HTERT RPE-1 (cell line): ENCODE measurements around the gene CAMP.
"Not testable (repeated sequence)": the region's sequence is repeated elsewhere in the genome, so short reads cannot be mapped to it uniquely, and the experiment has no call there.

Experiments
- in situ Hi-C: fragments of 300-500 bp; cut with MboI; formaldehyde crosslinking; loops from 4 replicates; pipeline ENCODE4 v1.14.3; 2020; ENCODE audit warnings: low sequenced_read_pairs

Gene CAMP

DNA sequence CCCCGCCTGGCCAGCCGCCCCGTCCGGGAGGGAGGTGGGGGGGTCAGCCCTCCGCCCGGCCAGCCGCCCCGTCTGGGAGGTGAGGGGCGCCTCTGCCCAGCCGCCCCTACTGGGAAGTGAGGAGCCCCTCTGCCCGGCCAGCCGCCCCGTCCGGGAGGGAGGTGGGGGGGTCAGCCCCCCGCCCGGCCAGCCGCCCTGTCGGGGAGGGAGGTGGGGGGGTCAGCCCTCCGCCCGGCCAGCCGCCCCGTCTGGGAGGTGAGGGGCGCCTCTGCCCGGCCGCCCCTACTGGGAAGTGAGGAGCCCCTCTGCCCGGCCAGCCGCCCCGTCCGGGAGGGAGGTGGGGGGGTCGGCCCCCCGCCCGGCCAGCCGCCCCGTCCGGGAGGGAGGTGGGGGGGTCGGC is 11.5 kb upstream of the CAMP start:
- in situ Hi-C loops: not testable (repeated sequence)

- in situ Hi-C loops: no loop called here
These were observed 9.1 kb upstream of the CAMP start for GRCh38 chr3:48214225-48214624.

- in situ Hi-C loops: no loop called here
These were observed 8.3 kb upstream of the CAMP start for GRCh38 chr3:48215019-48215418.

DNA sequence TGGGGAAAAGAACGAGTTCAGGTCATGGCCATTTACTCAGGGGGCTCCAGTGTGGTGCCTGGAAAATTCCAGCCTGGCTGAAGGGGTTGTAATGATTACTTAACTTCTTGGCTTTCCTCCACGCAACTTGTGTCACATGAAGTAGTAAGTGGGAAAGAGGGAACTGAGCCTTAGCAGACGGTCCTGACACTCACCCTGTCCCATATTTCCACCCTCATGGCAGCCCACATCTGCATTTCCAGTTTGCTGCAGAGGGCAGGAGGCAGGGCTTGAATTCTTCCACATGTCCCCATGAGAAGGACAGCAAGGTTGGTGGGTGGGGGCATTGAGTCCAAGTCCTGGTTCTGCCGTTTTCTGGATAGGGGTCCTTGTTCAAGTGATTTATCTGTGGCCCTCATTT is 7.8 kb upstream of the CAMP start:
- in situ Hi-C loops: no loop called here

DNA sequence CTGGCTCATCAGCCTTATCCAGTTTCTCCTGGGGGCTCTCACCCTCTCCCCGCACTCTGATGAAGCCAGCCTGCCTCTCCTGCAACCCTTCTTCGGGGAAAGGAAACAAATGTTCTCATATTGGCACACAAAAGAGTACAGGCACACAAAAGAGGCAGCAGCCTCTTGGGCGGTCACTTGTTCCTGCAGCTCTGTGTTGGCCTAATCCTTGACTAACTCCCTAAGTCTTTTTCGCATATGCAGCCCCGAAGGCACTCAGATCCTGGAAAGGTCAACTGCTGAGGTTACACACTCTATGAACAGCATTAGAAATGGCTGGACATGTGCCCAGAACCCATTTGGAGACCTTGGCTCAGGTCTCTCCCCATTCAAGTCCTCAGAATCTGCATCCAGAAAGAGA is 7.4 kb upstream of the CAMP start:
- in situ Hi-C loops: no loop called here

DNA sequence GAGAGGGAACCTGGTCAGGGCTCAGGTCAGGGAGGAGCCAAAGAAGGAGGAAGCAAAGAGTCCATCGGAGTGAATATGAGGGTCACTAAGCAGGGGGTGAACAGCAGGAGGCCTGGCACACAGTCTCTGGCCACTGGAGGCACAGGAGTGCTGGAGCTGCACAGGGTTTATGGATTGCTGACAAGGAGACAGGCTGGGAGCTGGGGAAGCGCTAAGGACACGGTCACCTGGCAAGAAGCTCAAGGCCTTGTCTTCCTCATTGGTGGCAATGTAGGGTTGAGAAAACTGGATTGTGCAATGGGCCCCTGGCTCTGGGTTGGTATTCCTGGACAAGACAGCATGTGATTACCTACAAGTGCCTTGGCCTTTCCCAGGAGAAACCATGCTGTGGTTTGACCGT is 5.8 kb upstream of the CAMP start:
- in situ Hi-C loops: no loop called here

DNA sequence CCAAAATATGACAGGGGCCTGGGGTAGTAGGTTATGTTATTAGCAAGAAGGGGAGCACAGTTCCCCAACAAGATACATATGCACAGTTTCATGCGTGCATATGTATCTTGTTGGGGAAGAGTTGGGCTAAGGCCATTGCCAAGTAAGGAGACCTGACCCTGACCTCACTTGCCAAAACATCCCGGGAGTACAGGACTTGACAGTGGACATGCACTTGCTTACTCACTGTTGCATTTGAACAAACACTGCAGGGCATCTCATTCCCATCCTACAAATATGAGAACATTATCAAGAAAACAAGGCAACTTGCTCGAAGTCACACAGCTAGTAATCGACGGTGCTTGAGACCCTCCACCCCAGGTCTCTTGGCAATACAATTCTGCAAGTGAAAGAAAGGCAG is 4.8 kb upstream of the CAMP start:
- in situ Hi-C loops: no loop called here

DNA sequence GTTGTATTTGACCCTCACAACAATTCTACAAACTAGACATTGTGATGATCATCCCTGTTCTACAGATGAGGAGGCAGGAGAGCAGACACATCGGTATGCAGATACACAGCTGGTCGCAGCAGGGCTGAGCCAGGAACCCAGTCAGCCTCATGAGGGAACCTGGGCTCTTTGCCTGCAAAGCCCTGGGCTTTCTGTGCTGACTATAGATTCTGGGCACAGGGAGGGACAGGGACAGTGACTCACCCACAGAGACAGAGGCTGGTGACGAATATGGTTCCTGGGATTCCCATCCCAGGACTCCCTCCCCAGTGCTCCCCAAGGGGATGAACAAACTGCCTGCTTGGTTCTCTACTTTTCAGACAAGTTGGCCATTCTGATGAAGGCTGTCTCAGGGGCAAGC is 3.8 kb upstream of the CAMP start:
- in situ Hi-C loops: no loop called here

GRCh38 chr3:48220746-48221145 is 2.5 kb upstream of the CAMP start:
- in situ Hi-C loops: no loop called here

DNA sequence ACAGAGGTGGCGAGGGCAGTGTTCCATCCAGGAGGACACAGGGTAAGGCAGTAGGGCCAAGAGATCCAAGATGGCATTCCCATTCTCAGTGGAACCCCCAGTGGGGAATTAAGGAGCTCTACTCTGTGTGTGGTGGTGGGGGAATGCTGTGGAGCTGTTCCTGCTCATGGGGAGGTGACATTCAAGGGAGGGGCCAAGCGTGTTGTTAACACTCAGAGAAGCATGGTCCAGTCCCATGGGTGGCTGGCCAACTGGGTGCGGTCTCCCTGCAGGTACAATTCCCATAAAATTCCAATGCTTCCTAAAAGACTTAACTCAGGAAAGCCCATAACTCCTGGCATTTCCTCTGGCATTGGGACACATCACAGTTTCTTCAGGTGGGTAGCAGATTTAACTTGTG is 2.3 kb downstream of the CAMP start:
- in situ Hi-C loops: no loop called here

- in situ Hi-C loops: no loop called here
These were observed 3.6 kb downstream of the CAMP start for GRCh38 chr3:48226939-48227338.

GRCh38 chr3:48232232-48232631 is 8.9 kb downstream of the CAMP start:
- in situ Hi-C loops: no loop called here

- in situ Hi-C loops: no loop called here
These were observed 9.4 kb downstream of the CAMP start for GRCh38 chr3:48232734-48233133.

- in situ Hi-C loops: no loop called here
These were observed 10.2 kb downstream of the CAMP start for GRCh38 chr3:48233542-48233941.

DNA sequence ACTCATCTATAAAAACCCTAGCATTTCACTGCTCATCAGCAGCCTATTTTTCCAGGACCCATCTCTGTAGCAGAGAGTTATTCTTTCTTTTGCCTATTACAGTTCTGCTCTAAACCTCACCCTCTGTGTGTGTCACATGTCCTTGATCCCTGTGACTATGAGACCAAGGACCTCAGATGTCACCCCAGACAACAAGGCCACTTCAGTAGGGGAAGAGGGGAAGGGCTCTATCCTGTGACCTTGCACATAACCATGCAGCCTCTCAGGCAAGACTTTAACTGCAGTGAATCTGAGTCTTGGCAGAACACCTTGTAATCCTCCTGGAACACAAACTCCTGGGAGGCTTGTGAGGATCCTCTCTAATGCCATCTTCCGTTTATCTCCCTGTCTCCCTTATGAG is 13.2 kb downstream of the CAMP start:
- in situ Hi-C loops: no loop called here

GRCh38 chr3:48238531-48239085 is 15.3 kb downstream of the CAMP start:
- in situ Hi-C loops: no loop called here

DNA sequence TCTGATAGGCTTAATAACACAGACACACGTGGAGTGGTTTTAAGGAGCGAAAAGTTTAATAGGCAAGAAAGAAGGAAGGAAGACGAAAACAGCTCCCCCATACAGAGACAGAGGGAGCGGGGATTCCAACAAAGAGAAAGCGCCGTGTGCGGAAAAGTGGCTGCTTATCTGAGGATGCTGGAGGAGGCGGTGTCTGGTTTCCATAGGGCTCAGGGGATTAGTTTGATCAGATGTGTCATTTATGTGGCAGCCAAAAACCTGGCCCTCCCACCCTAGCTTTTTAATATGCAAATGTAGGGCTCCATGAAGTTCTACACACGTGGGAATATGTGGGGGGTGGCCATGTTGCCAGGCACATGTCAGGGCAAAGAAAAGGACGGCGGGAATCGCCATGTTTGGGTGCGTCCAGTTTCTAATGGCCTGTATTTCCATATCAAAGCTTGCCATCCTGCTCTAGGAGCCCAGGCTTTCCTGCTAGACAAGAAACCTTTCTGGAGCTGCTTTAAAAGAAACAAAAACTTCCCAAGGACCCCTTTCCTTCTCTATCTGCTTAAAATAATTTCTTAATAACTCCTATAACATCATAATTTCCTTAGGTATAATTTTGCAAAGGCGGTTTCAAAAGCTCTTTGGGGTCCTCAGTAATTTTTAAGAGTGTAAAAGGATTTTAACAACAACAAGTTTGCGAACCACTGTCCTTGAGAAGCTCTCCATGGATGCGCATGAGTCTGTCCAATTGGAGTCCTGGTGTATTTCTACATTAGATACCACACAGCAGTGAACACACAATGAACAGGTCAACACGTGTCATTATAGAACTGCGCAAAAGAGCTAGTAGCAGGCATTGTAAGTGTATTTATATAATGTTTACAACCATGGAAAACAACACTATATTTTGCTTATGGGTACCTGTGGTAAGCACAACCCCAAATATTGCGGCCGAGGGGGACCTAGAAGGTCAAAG is 17.0 kb downstream of the CAMP start:
- in situ Hi-C loops: no loop called here

GRCh38 chr3:48241796-48242455 is 18.6 kb downstream of the CAMP start:
- in situ Hi-C loops: no loop called here

GRCh38 chr3:48243886-48244285 is 20.6 kb downstream of the CAMP start:
- in situ Hi-C loops: no loop called here

DNA sequence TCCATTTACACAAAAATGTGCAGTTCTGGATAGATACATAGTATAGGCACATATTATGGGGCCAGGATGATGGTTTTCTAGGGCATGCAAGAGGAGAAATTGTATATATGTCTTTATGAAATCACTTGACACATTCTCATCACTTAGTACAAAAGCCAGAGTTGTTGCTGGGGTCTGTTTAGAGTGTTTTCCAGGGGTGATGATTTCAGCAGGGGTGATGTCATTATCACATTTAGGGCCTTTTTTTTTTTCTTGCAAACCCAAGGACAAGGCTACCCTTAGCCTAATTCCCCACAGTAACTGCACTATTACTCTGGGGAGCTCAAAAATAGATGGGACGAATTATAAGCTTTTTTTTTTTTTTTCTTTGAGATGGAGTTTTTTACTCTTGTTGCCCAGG is 21.2 kb downstream of the CAMP start:
- in situ Hi-C loops: no loop called here

DNA sequence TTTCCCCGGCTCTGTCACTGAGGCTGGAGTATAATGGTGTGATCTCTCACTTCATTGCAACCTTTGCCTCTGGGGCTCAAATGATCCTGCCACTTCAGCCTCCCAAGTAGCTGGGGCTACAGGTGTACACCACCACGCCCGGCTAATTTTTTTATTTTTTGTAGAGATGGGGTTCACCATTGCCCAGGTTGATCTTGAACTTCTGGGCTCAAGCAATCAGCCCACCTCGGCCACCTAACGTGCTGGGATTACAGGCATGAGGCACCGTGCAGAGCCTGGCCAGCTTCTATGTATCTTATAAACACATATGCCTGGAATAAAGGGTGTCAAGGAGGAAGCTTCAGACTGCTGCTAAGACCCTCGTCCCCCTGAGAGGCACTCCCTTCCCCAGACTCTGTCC is 21.8 kb downstream of the CAMP start:
- in situ Hi-C loops: no loop called here

DNA sequence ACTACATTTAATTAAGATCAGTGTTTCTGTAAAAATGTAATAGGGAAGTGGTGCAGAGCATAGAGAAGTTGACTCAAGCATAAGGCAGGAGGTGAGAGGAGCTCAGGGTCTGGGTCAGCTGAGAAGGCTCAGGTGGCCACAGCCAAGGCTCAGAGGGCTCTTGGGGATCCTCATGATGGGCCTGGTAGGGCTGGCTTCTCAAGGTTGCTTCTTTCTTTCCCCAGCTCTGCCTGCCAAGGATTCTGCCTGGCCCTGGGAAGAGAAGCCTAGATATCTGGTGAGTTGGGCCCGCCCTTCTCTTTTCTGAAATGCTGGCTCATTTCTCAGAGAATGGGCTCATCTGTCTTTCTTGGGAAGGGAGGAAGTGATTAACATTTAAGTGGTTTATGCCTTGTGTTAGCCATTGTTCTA is 24.1 kb downstream of the CAMP start:
- in situ Hi-C loops: no loop called here
